NT2/D1 (cell line): Measurements from ENCODE around the gene FHOD1.

Experiments used
- SUZ12 ChIP-seq: IDR thresholded peaks from 2 replicates; pipeline ENCODE4 v1.6.1; 2011; ENCODE audit not compliant: insufficient read length, insufficient read depth; ENCODE audit errors: extremely low read depth
- YY1 ChIP-seq: IDR thresholded peaks from 2 replicates; pipeline ENCODE4 v1.6.1; 2011; ENCODE audit not compliant: insufficient read length, insufficient read depth
- ZNF274 ChIP-seq: IDR thresholded peaks from 2 replicates; pipeline ENCODE4 v1.6.1; 2011; ENCODE audit warnings: mild to moderate bottlenecking, low read depth, low read length

- peak; percentile 63 for TF ChIP-seq YY1
- TF ChIP-seq ZNF274, result no peak
- TF ChIP-seq SUZ12, result no peak
Measured at GRCh38 chr16:67226804-67227566, 20.3 kb downstream of the FHOD1 start, which contains the start of gene TMEM208.
